Activated effector memory CD4-positive, alpha-beta T cell treated with anti-CD3 and anti-CD28 coated beads, Interleukin-2, amount 50 U/mL, for 16 hours (primary cell): Measurements from ENCODE around the gene REN.
A peak's percentile ranks its signal among the peaks of the same experiment; 100 is the strongest.

Experiments used
- DNase-seq: peaks from one replicate; pipeline ENCODE4 v3.0.0-alpha.2; 2020

Gene REN

GRCh38 chr1:204130981-204131892, 34.9 kb downstream of the REN start:
- no peak for DNase-seq

- DNase-seq: no peak
Observed at GRCh38 chr1:204130178-204130577, 36.0 kb downstream of the REN start.

GRCh38 chr1:204128964-204129896, 36.9 kb downstream of the REN start:
- DNase-seq: peak; percentile 85

- DNase-seq: no peak
Observed at GRCh38 chr1:204128464-204128963, 37.6 kb downstream of the REN start.

GRCh38 chr1:204127597-204128242, 38.4 kb downstream of the REN start:
- DNase-seq: no peak

GRCh38 chr1:204126956-204127355, 39.2 kb downstream of the REN start:
- no peak for DNase-seq

GRCh38 chr1:204126386-204126785, 39.8 kb downstream of the REN start:
- no peak for DNase-seq

GRCh38 chr1:204125759-204126351, 40.3 kb downstream of the REN start:
- DNase-seq: no peak

- no peak for DNase-seq
Observed at GRCh38 chr1:204124639-204125038, 41.5 kb downstream of the REN start.

GRCh38 chr1:204123376-204123775, 42.8 kb downstream of the REN start:
- DNase-seq: no peak

GRCh38 chr1:204121840-204122555, 44.1 kb downstream of the REN start:
- DNase-seq: no peak

- DNase-seq: no peak
Observed at GRCh38 chr1:204116539-204116938, 49.6 kb downstream of the REN start.

GRCh38 chr1:204115116-204115515, 51.0 kb downstream of the REN start:
- no peak for DNase-seq

- no peak for DNase-seq
Observed at GRCh38 chr1:204114606-204115005, 51.5 kb downstream of the REN start.

GRCh38 chr1:204113896-204114295, 52.2 kb downstream of the REN start:
- no peak for DNase-seq

GRCh38 chr1:204112876-204113730, 53.0 kb downstream of the REN start:
- DNase-seq: no peak

- DNase-seq: no peak
Observed at GRCh38 chr1:204110894-204111633, 55.1 kb downstream of the REN start.

GRCh38 chr1:204108312-204109141, 57.6 kb downstream of the REN start:
- DNase-seq: no peak

GRCh38 chr1:204107892-204108291, 58.2 kb downstream of the REN start:
- no peak for DNase-seq
